C4-2B (cell line): ENCODE data around the gene SNTG2.
"Not testable (repeated sequence)": the region's sequence is repeated elsewhere in the genome, so short reads cannot be mapped to it uniquely, and the experiment has no call there.

Source experiments
- H3K27ac ChIP-seq: fragments of 450-650 bp; 2 replicates; pipeline ENCODE4 v1.5.1; 2017
- CTCF ChIP-seq: fragments of 450-650 bp; conservative IDR thresholded peaks from 2 replicates; pipeline ENCODE4 v1.5.1; 2017; ENCODE audit warnings: mild to moderate bottlenecking
- ZFX ChIP-seq: fragments of 450-650 bp; IDR thresholded peaks from 2 replicates; pipeline ENCODE4 v1.6.1; 2017

Gene SNTG2

GRCh38 chr2:1117569-1117968, 166.9 kb downstream of the SNTG2 start:
- no peak for TF ChIP-seq CTCF
- no peak for TF ChIP-seq ZFX
- no peak overlapping the region for H3K27ac ChIP-seq

GRCh38 chr2:1125217-1125616, 174.6 kb downstream of the SNTG2 start:
- TF ChIP-seq ZFX (no peak), CTCF (no peak)
- H3K27ac ChIP-seq: no peak overlapping the region

GRCh38 chr2:1125633-1126370, 175.2 kb downstream of the SNTG2 start:
- no peak overlapping the region for H3K27ac ChIP-seq
- TF ChIP-seq ZFX (no peak), CTCF (no peak)

- TF ChIP-seq CTCF: no peak
- no peak for TF ChIP-seq ZFX
- H3K27ac ChIP-seq: no peak overlapping the region
Measured at GRCh38 chr2:1129982-1130381, 179.3 kb downstream of the SNTG2 start.

GRCh38 chr2:1130922-1131321, 180.3 kb downstream of the SNTG2 start:
- no peak overlapping the region for H3K27ac ChIP-seq

GRCh38 chr2:1132328-1132969, 181.8 kb downstream of the SNTG2 start:
- no peak overlapping the region for H3K27ac ChIP-seq
- no peak for TF ChIP-seq CTCF
- no peak for TF ChIP-seq ZFX

More at GRCh38 chr2:1130922-1131321, 180.3 kb downstream of the SNTG2 start:
- TF ChIP-seq CTCF (no peak), ZFX (no peak)

GRCh38 chr2:1133896-1134295, 183.2 kb downstream of the SNTG2 start:
- H3K27ac ChIP-seq: not testable (repeated sequence)

GRCh38 chr2:1134629-1135028, 184.0 kb downstream of the SNTG2 start:
- no peak overlapping the region for H3K27ac ChIP-seq
- TF ChIP-seq ZFX (no peak), CTCF (no peak)
